Choroid plexus epithelial cell (primary cell): ENCODE data around the gene ZNF598.

Experiments used
- DNase-seq: peaks from one replicate; pipeline ENCODE4 v3.0.0-alpha.2; 2010; ENCODE audit warnings: low read depth
- H3K4me3 ChIP-seq: 2 replicates; pipeline ENCODE4 v1.5.1; 2011; ENCODE audit warnings: low read depth, mild to moderate bottlenecking, control low read depth, low read length, moderate library complexity
- CTCF ChIP-seq: conservative IDR thresholded peaks from 2 replicates; pipeline ENCODE4 v1.5.1; 2011; ENCODE audit warnings: low read depth, mild to moderate bottlenecking, control low read depth, inconsistent platforms, low read length, moderate library complexity

Gene ZNF598

GRCh38 chr16:2009164-2009711 is 383 bp downstream of the ZNF598 start:
- peak overlapping the region; percentile 72 for H3K4me3 ChIP-seq
- no peak for TF ChIP-seq CTCF
- DNase-seq: no peak

- peak; percentile 57 for DNase-seq
- no peak for TF ChIP-seq CTCF
- H3K4me3 ChIP-seq: peak overlapping the region; percentile 72
Observed at GRCh38 chr16:2008631-2009163, 924 bp downstream of the ZNF598 start.

- TF ChIP-seq CTCF: no peak
- peak overlapping the region; percentile 72 for H3K4me3 ChIP-seq
- DNase-seq: peak; percentile 35
Observed at GRCh38 chr16:2008009-2008526, 1.6 kb downstream of the ZNF598 start.

GRCh38 chr16:2007081-2007836 is 2.4 kb downstream of the ZNF598 start:
- DNase-seq: no peak
- H3K4me3 ChIP-seq: peak overlapping the region; percentile 17
- no peak for TF ChIP-seq CTCF

GRCh38 chr16:2006317-2006716 is 3.3 kb downstream of the ZNF598 start:
- no peak for TF ChIP-seq CTCF
- DNase-seq: no peak
- H3K4me3 ChIP-seq: no peak overlapping the region

GRCh38 chr16:2005646-2006045 is 4.0 kb downstream of the ZNF598 start:
- no peak for DNase-seq
- no peak for TF ChIP-seq CTCF
- no peak overlapping the region for H3K4me3 ChIP-seq
